ENCODE results near the gene ACAT2. TPM values are rescaled to one million over a fixed set of nuclear protein-coding genes. Genes with fewer than 3 reads are reported as not detected.
A peak's percentile ranks its signal among the peaks of the same experiment; 100 is the strongest.

The ACAT2 gene
- total RNA-seq, 1 experiment from 2014 or later = 108 TPM

DNA sequence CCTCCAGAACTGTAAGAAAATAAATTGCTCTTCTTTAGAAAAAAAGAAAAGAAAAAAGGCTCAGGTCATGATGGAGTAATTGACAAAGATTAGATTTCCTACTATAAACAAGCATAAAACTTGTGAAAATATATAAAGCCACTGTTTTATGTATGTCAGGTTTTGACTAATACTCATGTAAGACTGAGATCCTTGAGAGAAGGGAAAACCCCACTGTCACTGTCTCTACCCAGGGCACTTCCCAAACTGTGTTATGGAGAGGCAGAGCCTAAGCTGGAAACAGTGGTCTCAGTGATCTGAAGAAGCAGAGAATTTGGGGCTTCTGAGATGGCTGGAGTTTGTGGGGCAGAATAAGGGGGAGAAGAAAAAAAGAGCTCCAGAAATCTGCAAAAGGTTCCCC lies 7.6 kb downstream of the ACAT2 start:
- Mint-ChIP-seq H3K36me3 (ENCODE audit: insufficient read depth, unreplicated experiment) (peaks cover 65% of the 10 kb centered on the region), H3K27me3 (ENCODE audit: unreplicated experiment) (no peaks in the 10 kb centered on the region), H3K9me3 (ENCODE audit: low read depth, unreplicated experiment) (peaks cover 6% of the 10 kb centered on the region), H3K27ac (ENCODE audit: unreplicated experiment) (peak overlapping the region; percentile 42), H3K4me3 (ENCODE audit: low read depth, unreplicated experiment) (no peak overlapping the region), H3K4me1 (ENCODE audit: low read depth, unreplicated experiment) (no peaks in the 10 kb centered on the region)
- TF ChIP-seq, protein P1, sequence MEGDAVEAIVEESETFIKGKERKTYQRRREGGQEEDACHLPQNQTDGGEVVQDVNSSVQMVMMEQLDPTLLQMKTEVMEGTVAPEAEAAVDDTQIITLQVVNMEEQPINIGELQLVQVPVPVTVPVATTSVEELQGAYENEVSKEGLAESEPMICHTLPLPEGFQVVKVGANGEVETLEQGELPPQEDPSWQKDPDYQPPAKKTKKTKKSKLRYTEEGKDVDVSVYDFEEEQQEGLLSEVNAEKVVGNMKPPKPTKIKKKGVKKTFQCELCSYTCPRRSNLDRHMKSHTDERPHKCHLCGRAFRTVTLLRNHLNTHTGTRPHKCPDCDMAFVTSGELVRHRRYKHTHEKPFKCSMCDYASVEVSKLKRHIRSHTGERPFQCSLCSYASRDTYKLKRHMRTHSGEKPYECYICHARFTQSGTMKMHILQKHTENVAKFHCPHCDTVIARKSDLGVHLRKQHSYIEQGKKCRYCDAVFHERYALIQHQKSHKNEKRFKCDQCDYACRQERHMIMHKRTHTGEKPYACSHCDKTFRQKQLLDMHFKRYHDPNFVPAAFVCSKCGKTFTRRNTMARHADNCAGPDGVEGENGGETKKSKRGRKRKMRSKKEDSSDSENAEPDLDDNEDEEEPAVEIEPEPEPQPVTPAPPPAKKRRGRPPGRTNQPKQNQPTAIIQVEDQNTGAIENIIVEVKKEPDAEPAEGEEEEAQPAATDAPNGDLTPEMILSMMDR (IDR thresholded peaks at IDR 0.05; ENCODE audit: unreplicated experiment) = no peak
- intact Hi-C loops (cut with micrococcal nuclease; ENCODE audit: unreplicated experiment) = no loop called here
- DNase-seq = no peak
- CTCF ChIA-PET = no interaction called here
- BruUV-seq (replicated peaks) = no TSS peak

DNA sequence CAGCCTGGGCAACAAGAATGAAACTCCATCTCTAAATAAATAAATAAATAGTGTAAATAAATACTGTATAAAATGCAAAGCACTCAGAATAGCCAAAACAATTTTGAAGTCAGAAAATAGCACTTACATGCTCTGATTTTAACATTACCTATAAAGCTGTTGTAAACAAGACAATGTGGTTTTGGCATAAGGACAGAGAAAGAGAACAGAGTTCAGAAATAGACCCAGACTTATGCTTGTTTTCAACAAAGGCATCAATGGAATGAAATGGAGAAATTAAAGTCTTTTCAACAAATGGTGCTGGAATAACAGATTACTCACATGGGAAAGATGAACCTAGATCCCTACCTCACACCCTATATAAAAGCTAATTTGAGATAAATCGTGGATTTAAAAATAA lies 10.4 kb downstream of the ACAT2 start:
- no TSS peak for BruUV-seq (replicated peaks)
- peaks cover 6% of the 10 kb centered on the region for H3K9me3 Mint-ChIP-seq (ENCODE audit: low read depth, unreplicated experiment)
- no peak overlapping the region for H3K27ac Mint-ChIP-seq (ENCODE audit: unreplicated experiment)
- no peaks in the 10 kb centered on the region for H3K27me3 Mint-ChIP-seq (ENCODE audit: unreplicated experiment)
- CTCF ChIA-PET = no interaction called here
- peaks cover 63% of the 10 kb centered on the region for H3K36me3 Mint-ChIP-seq (ENCODE audit: insufficient read depth, unreplicated experiment)
- intact Hi-C loops (cut with micrococcal nuclease; ENCODE audit: unreplicated experiment) = no loop called here
- H3K4me1 Mint-ChIP-seq (ENCODE audit: low read depth, unreplicated experiment) = no peaks in the 10 kb centered on the region
- no peak overlapping the region for H3K4me3 Mint-ChIP-seq (ENCODE audit: low read depth, unreplicated experiment)
- no peak for DNase-seq
- TF ChIP-seq, protein P1 (IDR thresholded peaks at IDR 0.05; ENCODE audit: unreplicated experiment) = no peak

DNA sequence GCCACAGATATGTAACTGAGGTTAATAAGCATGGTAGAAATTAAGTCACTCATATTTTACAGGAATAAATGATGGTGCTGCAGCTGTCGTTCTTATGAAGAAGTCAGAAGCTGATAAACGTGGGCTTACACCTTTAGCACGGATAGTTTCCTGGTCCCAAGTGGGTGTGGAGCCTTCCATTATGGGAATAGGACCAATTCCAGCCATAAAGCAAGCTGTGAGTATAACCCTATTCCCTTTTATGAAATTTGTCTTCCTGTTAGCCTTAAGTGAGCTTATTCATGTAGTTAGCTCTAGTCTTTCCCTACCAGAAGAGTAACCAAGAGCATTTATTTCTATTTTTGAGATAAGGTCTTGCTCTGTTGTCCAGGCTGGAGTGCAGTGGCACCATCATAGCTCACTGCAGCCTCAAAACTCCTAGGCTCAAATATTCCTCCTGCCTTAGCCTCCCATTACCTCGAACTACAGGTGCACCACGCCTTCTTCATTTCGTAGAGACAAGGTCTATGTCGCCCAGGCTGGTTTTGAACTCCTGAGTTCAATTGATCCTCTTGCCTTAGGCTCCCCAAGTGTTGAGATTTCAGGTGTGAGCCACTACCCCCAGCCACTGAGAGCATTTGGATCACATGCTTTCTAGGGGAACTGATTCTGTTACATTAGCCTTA lies 15.5 kb downstream of the ACAT2 start:
- intact Hi-C loops (cut with micrococcal nuclease; ENCODE audit: unreplicated experiment) = no loop called here
- H3K4me1 Mint-ChIP-seq (ENCODE audit: low read depth, unreplicated experiment) = peaks cover 20% of the 10 kb centered on the region
- H3K27me3 Mint-ChIP-seq (ENCODE audit: unreplicated experiment) = no peaks in the 10 kb centered on the region
- CTCF ChIA-PET = interaction anchor here (1.0 to 1.2 kb wide), 2 partner anchors 13 to 75 kb away, joined by 3 read pairs; partner anchors contain the start of genes MRPL18 and TCP1
- BruUV-seq (replicated peaks) = no TSS peak
- TF ChIP-seq, protein P1 (IDR thresholded peaks at IDR 0.05; ENCODE audit: unreplicated experiment) = no peak
- H3K27ac Mint-ChIP-seq (ENCODE audit: unreplicated experiment) = no peak overlapping the region
- H3K36me3 Mint-ChIP-seq (ENCODE audit: insufficient read depth, unreplicated experiment) = peaks cover 73% of the 10 kb centered on the region
- no peak for DNase-seq
- H3K4me3 Mint-ChIP-seq (ENCODE audit: low read depth, unreplicated experiment) = no peak overlapping the region
- no peaks in the 10 kb centered on the region for H3K9me3 Mint-ChIP-seq (ENCODE audit: low read depth, unreplicated experiment)

DNA sequence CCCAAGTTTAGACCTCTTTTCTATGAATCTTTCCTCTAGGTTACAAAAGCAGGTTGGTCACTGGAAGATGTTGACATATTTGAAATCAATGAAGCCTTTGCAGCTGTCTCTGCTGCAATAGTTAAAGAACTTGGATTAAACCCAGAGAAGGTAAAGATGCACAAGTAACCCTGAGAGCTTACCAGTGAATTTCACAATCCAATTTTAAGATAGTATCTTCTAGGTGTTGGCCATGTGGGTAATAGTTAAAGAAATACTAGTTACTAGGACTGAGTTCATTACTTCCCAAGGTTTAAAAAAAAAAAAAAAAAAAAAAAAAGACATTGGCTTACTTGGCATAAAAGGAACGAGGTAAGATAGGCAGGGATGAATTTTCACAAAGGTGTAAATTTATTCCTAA lies 16.3 kb downstream of the ACAT2 start:
- TF ChIP-seq, protein P1 (IDR thresholded peaks at IDR 0.05; ENCODE audit: unreplicated experiment) = no peak
- H3K36me3 Mint-ChIP-seq (ENCODE audit: insufficient read depth, unreplicated experiment) = peaks cover 77% of the 10 kb centered on the region
- H3K9me3 Mint-ChIP-seq (ENCODE audit: low read depth, unreplicated experiment) = no peaks in the 10 kb centered on the region
- intact Hi-C loops (cut with micrococcal nuclease; ENCODE audit: unreplicated experiment) = no loop called here
- no peak for DNase-seq
- H3K27me3 Mint-ChIP-seq (ENCODE audit: unreplicated experiment) = no peaks in the 10 kb centered on the region
- CTCF ChIA-PET = no interaction called here
- peaks cover 27% of the 10 kb centered on the region for H3K4me1 Mint-ChIP-seq (ENCODE audit: low read depth, unreplicated experiment)
- no TSS peak for BruUV-seq (replicated peaks)
- H3K27ac Mint-ChIP-seq (ENCODE audit: unreplicated experiment) = peak overlapping the region; percentile 57
- H3K4me3 Mint-ChIP-seq (ENCODE audit: low read depth, unreplicated experiment) = no peak overlapping the region

All from Calu3 (cell line).